SK-N-MC (cell line): ENCODE measurements around the gene ZNF618.

Experiments
- EZH2 ChIP-seq: fragments of 200-600 bp; sonication (generic); IDR thresholded peaks from one replicate; pipeline ENCODE4 v1.6.1; 2017; ENCODE audit warnings: antibody characterized with exemption
- FOXP2 ChIP-seq: optimal IDR thresholded peaks from 2 replicates; pipeline ENCODE3; 2011; ENCODE audit warnings: mild to moderate bottlenecking, moderate library complexity; ENCODE audit not compliant: insufficient read depth; ENCODE audit errors: extremely low read length, control extremely low read depth
- POLR2AphosphoS5 ChIP-seq: IDR thresholded peaks from 2 replicates; pipeline ENCODE4 v1.6.1; 2012; ENCODE audit warnings: mild to moderate bottlenecking, low read depth, low read length, borderline replicate concordance

DNA sequence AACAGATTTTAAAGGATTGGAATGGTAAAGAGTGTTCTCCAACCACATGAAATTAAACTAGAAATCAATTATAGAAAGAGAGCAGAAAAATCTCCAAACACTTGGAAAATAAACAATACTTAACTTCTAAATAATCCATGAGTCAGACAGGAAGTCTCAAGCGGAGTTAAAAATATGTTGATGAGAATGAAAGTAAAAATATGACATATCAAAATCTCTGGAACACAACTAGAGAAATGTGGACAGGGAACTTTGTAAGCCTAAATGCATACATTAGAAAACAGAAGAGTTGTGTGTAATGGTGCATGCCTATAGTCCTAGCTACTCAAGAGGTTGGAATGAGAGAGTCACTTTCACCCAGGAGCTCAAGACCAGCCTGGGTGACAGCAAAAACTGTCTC is 47.9 kb upstream of the ZNF618 start:
- TF ChIP-seq POLR2AphosphoS5: no peak
- no peak for TF ChIP-seq EZH2
- no peak for TF ChIP-seq FOXP2
